Gastrocnemius medialis (tissue), 4 donors: Measurements from ENCODE around the gene H2AZ2.

ENCODE experiments used
- CTCF ChIP-seq, 5 experiments: fragments of 450-650 bp in 3 of 5; fragments of 200-600 bp in 2 of 5; sonication (generic) in 2 of 5; IDR thresholded peaks in 4 of 5; conservative IDR thresholded peaks in 1 of 5; 1 replicate in 4 of 5; 2 replicates in 1 of 5; pipeline ENCODE4 v1.5.1; 2016 to 2019; ENCODE audit warnings: antibody characterized with exemption in 5 of 5, mild to moderate bottlenecking in 3 of 5, moderate library complexity in 3 of 5
- POLR2A ChIP-seq, 2 donors: fragments of 450-650 bp; IDR thresholded peaks; one replicate each; pipeline ENCODE4 v1.6.1; 2017; ENCODE audit warnings: antibody characterized with exemption in 2 of 2, mild to moderate bottlenecking in 2 of 2, moderate library complexity in 2 of 2

- TF ChIP-seq CTCF (IDR thresholded peaks at IDR 0.05 in 4 of 5, conservative IDR thresholded peaks at IDR 0.05 in 1 of 5): no peak
- no peak for TF ChIP-seq POLR2A (IDR thresholded peaks at IDR 0.05)
Measured at GRCh38 chr7:44858161-44858560, 10.3 kb upstream of the H2AZ2 start.
